Neural crest cell (in vitro differentiated cells): ENCODE data around the gene CSH1. TPM values are rescaled to one million over a fixed set of nuclear protein-coding genes. Genes with fewer than 3 reads are reported as not detected.
A peak's percentile ranks its signal among the peaks of the same experiment; 100 is the strongest.

Source experiments
- DNase-seq: peaks from one replicate; pipeline ENCODE4 v3.0.0; 2021; ENCODE audit warnings: low read depth, mixed read lengths, low spot score
- H3K27ac Mint-ChIP-seq: one replicate; pipeline ENCODE4 v1.8.0; 2021; ENCODE audit warnings: mild to moderate bottlenecking, mixed read lengths; ENCODE audit not compliant: unreplicated experiment
- H3K27me3 Mint-ChIP-seq: 2 replicates; pipeline ENCODE4 v1.8.0; 2021; ENCODE audit warnings: low read depth, mild to moderate bottlenecking, mixed read lengths
- H3K36me3 Mint-ChIP-seq: 2 replicates; pipeline ENCODE4 v1.8.0; 2021; ENCODE audit warnings: low read depth, mild to moderate bottlenecking, mixed read lengths
- H3K4me1 Mint-ChIP-seq: 2 replicates; pipeline ENCODE4 v1.8.0; 2021; ENCODE audit warnings: mixed read lengths
- H3K4me3 Mint-ChIP-seq: one replicate; pipeline ENCODE4 v1.8.0; 2021; ENCODE audit warnings: mild to moderate bottlenecking, mixed read lengths
- H3K9me3 Mint-ChIP-seq: 2 replicates; pipeline ENCODE4 v1.8.0; 2021; ENCODE audit warnings: mixed read lengths
- CTCF ChIP-seq: fragments of 200-600 bp; sonication (generic); conservative IDR thresholded peaks from 2 replicates; pipeline ENCODE4 v1.5.0; 2021; ENCODE audit warnings: antibody characterized with exemption, mild to moderate bottlenecking
- total RNA-seq: library from RNA; stranded (reverse); gene quantifications from 2 replicates; pipeline ENCODE4 v1.2.1, GENCODE V29; 2021

CSH1 gene
- total RNA-seq, 1 donor from 2014 or later, result not detected

DNA sequence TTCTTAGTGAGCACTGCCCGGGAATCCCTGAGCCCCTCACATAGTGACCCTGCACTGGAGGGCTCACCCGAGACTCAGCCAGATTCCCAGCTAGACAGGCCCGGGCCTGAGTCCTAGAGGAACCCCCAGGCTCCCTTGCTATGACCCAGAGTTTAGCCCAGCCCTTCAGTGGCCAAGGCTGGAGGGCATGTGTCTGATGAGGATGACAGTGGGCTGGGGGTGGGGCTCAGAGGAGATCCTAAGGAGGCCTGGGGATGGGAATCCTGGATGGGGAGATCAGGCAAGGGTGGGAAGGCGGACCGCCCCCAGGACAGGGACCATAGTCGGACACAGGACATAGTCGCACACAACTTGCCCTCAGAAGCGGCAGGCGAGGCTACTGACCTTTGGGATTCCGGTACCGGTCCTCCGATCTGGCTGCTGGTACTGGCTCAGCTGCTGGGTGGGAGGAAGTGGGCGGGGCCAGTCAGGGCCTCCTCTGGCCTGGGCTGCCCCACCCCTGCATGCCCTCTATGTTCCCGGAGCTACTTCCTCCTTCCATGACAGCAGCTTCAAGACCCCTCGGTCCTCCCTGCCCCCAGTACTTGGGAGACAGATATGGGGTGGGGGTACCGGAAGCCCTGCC is 34.7 kb upstream of the CSH1 start:
- no peak for DNase-seq
- H3K4me1 Mint-ChIP-seq, result peaks cover 6% of the 10 kb centered on the region
- H3K9me3 Mint-ChIP-seq, result no peaks in the 10 kb centered on the region
- peak overlapping the region; percentile 23 for H3K27ac Mint-ChIP-seq
- no peaks in the 10 kb centered on the region for H3K27me3 Mint-ChIP-seq
- TF ChIP-seq CTCF, result no peak
- no peak overlapping the region for H3K4me3 Mint-ChIP-seq
- H3K36me3 Mint-ChIP-seq, result no peaks in the 10 kb centered on the region

DNA sequence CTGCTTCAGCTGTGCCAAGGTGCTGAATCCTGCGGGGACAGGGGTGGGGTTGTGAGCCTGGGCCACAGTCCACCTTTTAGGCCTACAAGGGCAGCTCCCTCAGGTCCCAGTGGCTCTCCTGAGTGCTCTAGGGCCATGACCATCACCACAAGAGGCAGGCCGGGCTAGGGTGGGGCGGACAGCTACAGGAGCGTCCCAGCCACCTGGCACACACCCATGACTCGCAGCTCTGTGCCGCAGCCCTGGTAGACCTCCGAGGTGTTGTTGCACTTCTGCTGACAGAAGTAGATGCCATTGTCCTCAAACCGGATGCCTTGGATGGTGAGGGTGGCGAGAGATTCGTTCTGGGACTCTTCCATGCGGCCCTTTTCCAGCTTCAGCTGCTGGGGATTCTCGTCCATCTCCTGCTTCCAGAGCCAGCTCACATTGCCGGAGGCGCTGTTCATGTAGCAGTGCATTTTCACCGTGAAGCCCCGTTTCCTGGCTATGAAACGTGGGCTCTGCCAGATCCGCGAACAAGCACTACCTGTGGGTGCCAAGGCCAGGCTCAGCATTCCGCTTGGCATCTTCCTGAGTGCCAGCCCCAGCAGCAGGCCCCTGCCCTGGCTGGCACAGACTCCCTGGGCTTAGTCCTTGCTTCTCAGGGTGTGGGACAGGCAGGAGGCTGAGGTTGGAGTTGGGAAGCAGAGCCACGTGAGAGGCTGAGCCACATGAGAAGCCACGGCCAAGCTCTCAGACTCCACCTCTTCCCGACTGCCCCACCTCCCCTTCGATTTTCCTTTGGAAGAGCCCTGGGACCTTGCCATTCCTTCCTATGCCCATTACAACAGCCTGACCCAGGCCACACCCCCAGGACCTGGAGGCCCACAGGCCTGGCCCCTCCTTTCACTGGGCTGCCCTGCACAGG is 33.7 kb upstream of the CSH1 start:
- Mint-ChIP-seq H3K27ac (no peak overlapping the region), H3K27me3 (no peaks in the 10 kb centered on the region), H3K4me3 (no peak overlapping the region), H3K9me3 (no peaks in the 10 kb centered on the region), H3K36me3 (no peaks in the 10 kb centered on the region), H3K4me1 (peaks cover 6% of the 10 kb centered on the region)
- no peak for DNase-seq
- TF ChIP-seq CTCF, result no peak

GRCh38 chr17:63928966-63929695 is 32.8 kb upstream of the CSH1 start:
- H3K4me3 Mint-ChIP-seq, result no peak overlapping the region

GRCh38 chr17:63928172-63928666 is 31.8 kb upstream of the CSH1 start:
- no peak for TF ChIP-seq CTCF
- Mint-ChIP-seq H3K4me1 (peaks cover 6% of the 10 kb centered on the region), H3K9me3 (no peaks in the 10 kb centered on the region), H3K4me3 (no peak overlapping the region), H3K27me3 (no peaks in the 10 kb centered on the region), H3K27ac (no peak overlapping the region), H3K36me3 (no peaks in the 10 kb centered on the region)
- no peak for DNase-seq

More at GRCh38 chr17:63928966-63929695, 32.8 kb upstream of the CSH1 start:
- peaks cover 6% of the 10 kb centered on the region for H3K4me1 Mint-ChIP-seq
- no peaks in the 10 kb centered on the region for H3K9me3 Mint-ChIP-seq
- no peaks in the 10 kb centered on the region for H3K27me3 Mint-ChIP-seq
- TF ChIP-seq CTCF, result no peak
- no peaks in the 10 kb centered on the region for H3K36me3 Mint-ChIP-seq
- H3K27ac Mint-ChIP-seq, result no peak overlapping the region
- DNase-seq, result no peak

GRCh38 chr17:63927464-63928171 is 31.2 kb upstream of the CSH1 start:
- DNase-seq, result no peak
- no peak overlapping the region for H3K4me3 Mint-ChIP-seq
- H3K27me3 Mint-ChIP-seq, result no peaks in the 10 kb centered on the region
- no peak for TF ChIP-seq CTCF
- peaks cover 6% of the 10 kb centered on the region for H3K4me1 Mint-ChIP-seq
- no peaks in the 10 kb centered on the region for H3K36me3 Mint-ChIP-seq
- H3K9me3 Mint-ChIP-seq, result no peaks in the 10 kb centered on the region
- no peak overlapping the region for H3K27ac Mint-ChIP-seq
